Neuronal stem cell (in vitro differentiated cells): ENCODE data around the gene NEMP2.

ENCODE experiments used
- DNase-seq: peaks from one replicate; pipeline ENCODE4 v3.0.0-alpha.2; 2013; ENCODE audit warnings: low spot score
- H2AFZ ChIP-seq: one replicate; pipeline ENCODE4 v1.6.1; 2013; ENCODE audit warnings: mild to moderate bottlenecking, low read length, inconsistent platforms
- H2AK5ac ChIP-seq: 2 replicates; pipeline ENCODE4 v1.6.1; 2013; ENCODE audit warnings: low read depth, mild to moderate bottlenecking, inconsistent platforms, low read length, moderate library complexity, mixed read lengths
- H2BK120ac ChIP-seq: 2 replicates; pipeline ENCODE4 v1.6.1; 2013; ENCODE audit warnings: low read depth, mild to moderate bottlenecking, inconsistent platforms, low read length, moderate library complexity, mixed read lengths
- H2BK12ac ChIP-seq: one replicate; pipeline ENCODE4 v1.6.1; 2013; ENCODE audit warnings: low read length, inconsistent platforms
- H2BK15ac ChIP-seq: 2 replicates; pipeline ENCODE4 v1.6.1; 2013; ENCODE audit warnings: mild to moderate bottlenecking, low read length, inconsistent platforms, mixed read lengths
- H2BK5ac ChIP-seq: one replicate; pipeline ENCODE4 v1.6.1; 2013; ENCODE audit warnings: inconsistent platforms, mild to moderate bottlenecking, low read length, moderate library complexity
- H3K14ac ChIP-seq: one replicate; pipeline ENCODE4 v1.6.1; 2013; ENCODE audit warnings: low read length, inconsistent platforms
- H3K18ac ChIP-seq: 2 replicates; pipeline ENCODE4 v1.6.1; 2013; ENCODE audit warnings: low read length, inconsistent platforms
- H3K23ac ChIP-seq: 2 replicates; pipeline ENCODE4 v1.6.1; 2013; ENCODE audit warnings: low read depth, mild to moderate bottlenecking, mixed read lengths, low read length, inconsistent platforms; ENCODE audit not compliant: poor library complexity
- H3K27ac ChIP-seq: replicated peaks from 3 replicates; pipeline ENCODE4 v1.5.1; 2013; ENCODE audit warnings: low read length, inconsistent platforms
- H3K27me3 ChIP-seq, 3 experiments: 2 replicates each; pipeline ENCODE4 v1.6.1; 2013; ENCODE audit warnings: low read length in 3 of 3, mild to moderate bottlenecking in 2 of 3, inconsistent platforms in 1 of 3, low read depth in 1 of 3, mixed read lengths in 1 of 3, moderate library complexity in 1 of 3; ENCODE audit not compliant: control insufficient read depth in 3 of 3, insufficient read depth in 3 of 3
- H3K36me3 ChIP-seq, 2 donors: replicated peaks in 1 of 2; 2 replicates each; pipeline ENCODE4 v1.6.1; 2013; ENCODE audit warnings: low read length in 2 of 2; ENCODE audit not compliant: control insufficient read depth in 2 of 2, insufficient read depth in 2 of 2
- H3K4ac ChIP-seq: 2 replicates; pipeline ENCODE4 v1.6.1; 2013; ENCODE audit warnings: inconsistent platforms, mild to moderate bottlenecking, low read length, moderate library complexity
- H3K4me1 ChIP-seq, 2 donors: 1 replicate in 1 of 2; 2 replicates in 1 of 2; pipeline ENCODE4 v1.6.1; 2013; ENCODE audit warnings: low read length in 2 of 2, low read depth in 1 of 2; ENCODE audit not compliant: control insufficient read depth in 2 of 2, insufficient read depth in 1 of 2
- H3K4me2 ChIP-seq: one replicate; pipeline ENCODE4 v1.6.1; 2013; ENCODE audit warnings: mild to moderate bottlenecking, low read length, inconsistent platforms; ENCODE audit not compliant: insufficient read depth, poor library complexity, severe bottlenecking
- H3K4me3 ChIP-seq, 2 donors: 2 replicates each; pipeline ENCODE4 v1.5.1; 2013; ENCODE audit warnings: low read length in 2 of 2, mild to moderate bottlenecking in 2 of 2, inconsistent platforms in 1 of 2, moderate library complexity in 1 of 2
- H3K79me1 ChIP-seq: one replicate; pipeline ENCODE4 v1.6.1; 2013; ENCODE audit warnings: low read depth, mild to moderate bottlenecking, inconsistent platforms, low read length, moderate library complexity
- H3K9ac ChIP-seq: one replicate; pipeline ENCODE4 v1.6.1; 2013; ENCODE audit warnings: mild to moderate bottlenecking, low read depth, low read length, inconsistent platforms; ENCODE audit not compliant: poor library complexity
- H3K9me3 ChIP-seq, 2 donors: replicated peaks in 1 of 2; 2 replicates each; pipeline versions ENCODE3 to v1.6.1; 2013; ENCODE audit warnings: low read length in 2 of 2, mild to moderate bottlenecking in 2 of 2, inconsistent platforms in 1 of 2, low read depth in 1 of 2, mixed read lengths in 1 of 2, moderate library complexity in 1 of 2; ENCODE audit not compliant: control insufficient read depth in 2 of 2, insufficient read depth in 1 of 2
- H4K8ac ChIP-seq: one replicate; pipeline ENCODE4 v1.6.1; 2013; ENCODE audit warnings: low read depth, mild to moderate bottlenecking, inconsistent platforms, low read length, moderate library complexity
- H4K91ac ChIP-seq: one replicate; pipeline ENCODE4 v1.6.1; 2013; ENCODE audit warnings: low read length, low read depth, mild to moderate bottlenecking, inconsistent platforms; ENCODE audit not compliant: poor library complexity
- WGBS, 2 donors: extraction: QIAGEN DNeasy Blood & Tissue Kit; methylation state at CpG; one replicate each; pipeline ENCODE4 v1.1.7; 2013; ENCODE audit warnings: missing lambda C conversion rate in 2 of 2, mixed read lengths in 1 of 2; ENCODE audit not compliant: insufficient read length in 2 of 2, insufficient replicate concordance in 1 of 2; ENCODE audit errors: extremely low coverage in 2 of 2; 5-methylcytosine and 5-hydroxymethylcytosine counted together

Gene NEMP2

GRCh38 chr2:190571686-190572085 lies 37.2 kb upstream of the NEMP2 start:
- H4K91ac ChIP-seq = no peak overlapping the region
- H4K8ac ChIP-seq = no peak overlapping the region
- H3K27me3 ChIP-seq = no peaks in the 10 kb centered on the region
- no peak overlapping the region for H3K9ac ChIP-seq
- H3K79me1 ChIP-seq = no peaks in the 10 kb centered on the region
- H2AFZ ChIP-seq = peak overlapping the region; percentile 23
- H2BK15ac ChIP-seq = no peak overlapping the region
- H3K4me1 ChIP-seq = no peaks in the 10 kb centered on the region
- H3K36me3 ChIP-seq = no peaks in the 10 kb centered on the region
- no peak overlapping the region for H2AK5ac ChIP-seq
- H3K4ac ChIP-seq = no peak overlapping the region
- H3K27ac ChIP-seq = no peak overlapping the region
- H2BK12ac ChIP-seq = no peak overlapping the region
- H3K4me3 ChIP-seq = no peak overlapping the region
- no peak overlapping the region for H2BK5ac ChIP-seq
- no peak overlapping the region for H3K23ac ChIP-seq
- no peak overlapping the region for H3K18ac ChIP-seq
- H3K9me3 ChIP-seq = peaks cover 1 to 5% of the 10 kb centered on the region in 2 donors
- H3K4me2 ChIP-seq = no peak overlapping the region
- no peak overlapping the region for H2BK120ac ChIP-seq
- DNase-seq = no peak
- no peak overlapping the region for H3K14ac ChIP-seq

- no peak overlapping the region for H3K4me3 ChIP-seq
- no peak overlapping the region for H2BK120ac ChIP-seq
- no peak overlapping the region for H2BK12ac ChIP-seq
- H3K9me3 ChIP-seq = peaks cover 1 to 5% of the 10 kb centered on the region in 2 donors
- H3K79me1 ChIP-seq = no peaks in the 10 kb centered on the region
- no peak for DNase-seq
- no peak overlapping the region for H2AK5ac ChIP-seq
- H4K91ac ChIP-seq = no peak overlapping the region
- H3K18ac ChIP-seq = no peak overlapping the region
- no peaks in the 10 kb centered on the region for H3K4me1 ChIP-seq
- H3K14ac ChIP-seq = no peak overlapping the region
- H2AFZ ChIP-seq = no peak overlapping the region
- H3K36me3 ChIP-seq = no peaks in the 10 kb centered on the region
- H4K8ac ChIP-seq = no peak overlapping the region
- no peak overlapping the region for H2BK15ac ChIP-seq
- H3K27ac ChIP-seq = no peak overlapping the region
- H3K9ac ChIP-seq = no peak overlapping the region
- H3K4ac ChIP-seq = no peak overlapping the region
- no peaks in the 10 kb centered on the region for H3K27me3 ChIP-seq
- H3K4me2 ChIP-seq = no peak overlapping the region
- H3K23ac ChIP-seq = no peak overlapping the region
- no CpG with 5 or more reads among the region's 1 CpG for whole genome bisulfite sequencing, 2 donors
- no peak overlapping the region for H2BK5ac ChIP-seq
Measured at GRCh38 chr2:190570871-190571270, 36.3 kb upstream of the NEMP2 start.

GRCh38 chr2:190569994-190570755 lies 35.7 kb upstream of the NEMP2 start:
- no peak overlapping the region for H2BK12ac ChIP-seq

GRCh38 chr2:190564838-190565237 lies 30.3 kb upstream of the NEMP2 start:
- no peak overlapping the region for H2AK5ac ChIP-seq
- no peak overlapping the region for H3K14ac ChIP-seq
- no peak overlapping the region for H3K18ac ChIP-seq
- DNase-seq = no peak
- H3K4me3 ChIP-seq = no peak overlapping the region
- no peak overlapping the region for H3K4me2 ChIP-seq
- H2BK12ac ChIP-seq = no peak overlapping the region
- no peaks in the 10 kb centered on the region for H3K79me1 ChIP-seq
- no CpG with 5 or more reads among the region's 2 CpGs for WGBS, 2 donors
- H2AFZ ChIP-seq = no peak overlapping the region
- H3K9me3 ChIP-seq = peaks cover 1 to 5% of the 10 kb centered on the region in 2 donors
- H4K91ac ChIP-seq = no peak overlapping the region
- H3K4ac ChIP-seq = no peak overlapping the region
- H3K27me3 ChIP-seq = no peaks in the 10 kb centered on the region
- H3K9ac ChIP-seq = no peak overlapping the region
- H3K27ac ChIP-seq = no peak overlapping the region
- H3K23ac ChIP-seq = no peak overlapping the region
- no peaks in the 10 kb centered on the region for H3K36me3 ChIP-seq
- no peak overlapping the region for H4K8ac ChIP-seq
- no peak overlapping the region for H2BK5ac ChIP-seq
- peaks cover 0 to 6% of the 10 kb centered on the region in 2 donors for H3K4me1 ChIP-seq
- no peak overlapping the region for H2BK120ac ChIP-seq
- H2BK15ac ChIP-seq = no peak overlapping the region

More at GRCh38 chr2:190569994-190570755, 35.7 kb upstream of the NEMP2 start:
- Histone ChIP-seq H2AFZ (no peak overlapping the region), H3K4me3 (no peak overlapping the region), H2BK15ac (no peak overlapping the region), H3K79me1 (no peaks in the 10 kb centered on the region), H3K14ac (no peak overlapping the region), H3K4ac (no peak overlapping the region), H2AK5ac (no peak overlapping the region), H3K4me1 (no peaks in the 10 kb centered on the region), H3K9ac (no peak overlapping the region), H3K9me3 (peaks cover 1 to 5% of the 10 kb centered on the region in 2 donors), H3K27me3 (no peaks in the 10 kb centered on the region), H3K36me3 (no peaks in the 10 kb centered on the region), H3K27ac (no peak overlapping the region), H3K18ac (no peak overlapping the region), H2BK5ac (no peak overlapping the region), H2BK120ac (no peak overlapping the region), H4K8ac (no peak overlapping the region), H4K91ac (no peak overlapping the region), H3K23ac (no peak overlapping the region), H3K4me2 (no peak overlapping the region)
- no CpG with 5 or more reads among the region's 2 CpGs for WGBS, 2 donors
- no peak for DNase-seq
